ENCODE results near the gene DPM2. TPM values are rescaled to one million over a fixed set of nuclear protein-coding genes. Genes with fewer than 3 reads are reported as not detected.

DPM2 gene
- total and polyA plus RNA-seq, 12 donors = 7.2 to 31.1 (median 12.7) TPM

- WGBS, 2 donors = 58 to 59% methylated on average over 20 of the region's 20 CpGs
These were observed 33.9 kb upstream of the DPM2 start for GRCh38 chr9:127971357-127972235.

DNA sequence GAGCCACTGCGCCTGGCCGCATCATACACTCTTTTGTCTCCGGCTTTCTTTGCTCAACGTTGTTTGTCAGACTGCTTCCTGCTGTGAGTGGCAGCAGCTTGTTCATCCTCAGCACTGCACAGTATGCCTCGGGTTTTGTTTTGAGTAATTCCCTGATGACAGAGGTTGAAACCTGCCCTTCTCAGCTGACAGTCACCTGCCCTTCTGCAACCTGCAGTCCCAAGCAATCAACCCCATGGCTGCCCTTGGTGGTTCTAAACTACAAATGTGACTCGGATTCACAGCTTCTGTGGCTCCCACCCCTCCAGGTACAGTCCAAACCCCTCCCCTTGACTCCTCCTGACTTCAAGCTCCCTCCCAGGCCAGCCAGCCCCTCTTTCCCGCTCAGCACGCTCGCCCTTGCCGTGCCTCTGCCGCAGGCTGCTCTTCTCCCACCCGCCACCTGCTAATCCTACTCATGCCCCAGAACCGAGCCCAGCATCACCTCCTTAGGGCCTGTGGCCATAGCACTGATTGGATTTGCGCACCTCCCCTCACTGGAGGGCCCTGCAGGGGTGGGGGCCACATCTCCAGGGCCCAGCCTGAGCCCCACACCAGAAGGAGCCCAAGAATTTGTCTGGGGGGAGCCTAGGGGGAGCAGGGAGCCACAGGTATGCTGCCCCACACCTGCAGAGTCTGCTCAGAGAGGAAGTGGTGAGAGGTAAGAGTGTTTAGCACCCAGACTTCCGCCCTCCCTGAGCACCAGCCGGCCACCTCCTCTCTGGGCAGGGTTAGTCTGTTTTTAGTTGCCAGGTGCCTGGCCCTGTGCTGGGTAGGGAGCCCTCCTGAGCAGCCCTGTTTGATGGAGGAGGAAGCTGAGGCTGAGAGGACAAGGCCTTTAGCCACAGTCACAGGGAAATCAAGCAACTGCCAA lies 33.0 kb upstream of the DPM2 start:
- Histone ChIP-seq H3K27me3 (no peaks in the 10 kb centered on the region), H3K27ac (peak overlapping the region in 6 of 10 donors; percentile 75 to 93 (median 80)), H3K4me3 (peak overlapping the region in 1 of 10 donors; percentile 20), H3K36me3 (no peaks in the 10 kb centered on the region), H3K4me1 (peaks cover 68 to 100% (median 97%) of the 10 kb centered on the region in 9 donors), H3K9me3 (no peaks in the 10 kb centered on the region)
- 71 to 77% methylated on average over 16 of the region's 16 CpGs for WGBS, 2 donors
- no peak for DNase-seq
- no peak for ATAC-seq
- TF ChIP-seq, protein P1, sequence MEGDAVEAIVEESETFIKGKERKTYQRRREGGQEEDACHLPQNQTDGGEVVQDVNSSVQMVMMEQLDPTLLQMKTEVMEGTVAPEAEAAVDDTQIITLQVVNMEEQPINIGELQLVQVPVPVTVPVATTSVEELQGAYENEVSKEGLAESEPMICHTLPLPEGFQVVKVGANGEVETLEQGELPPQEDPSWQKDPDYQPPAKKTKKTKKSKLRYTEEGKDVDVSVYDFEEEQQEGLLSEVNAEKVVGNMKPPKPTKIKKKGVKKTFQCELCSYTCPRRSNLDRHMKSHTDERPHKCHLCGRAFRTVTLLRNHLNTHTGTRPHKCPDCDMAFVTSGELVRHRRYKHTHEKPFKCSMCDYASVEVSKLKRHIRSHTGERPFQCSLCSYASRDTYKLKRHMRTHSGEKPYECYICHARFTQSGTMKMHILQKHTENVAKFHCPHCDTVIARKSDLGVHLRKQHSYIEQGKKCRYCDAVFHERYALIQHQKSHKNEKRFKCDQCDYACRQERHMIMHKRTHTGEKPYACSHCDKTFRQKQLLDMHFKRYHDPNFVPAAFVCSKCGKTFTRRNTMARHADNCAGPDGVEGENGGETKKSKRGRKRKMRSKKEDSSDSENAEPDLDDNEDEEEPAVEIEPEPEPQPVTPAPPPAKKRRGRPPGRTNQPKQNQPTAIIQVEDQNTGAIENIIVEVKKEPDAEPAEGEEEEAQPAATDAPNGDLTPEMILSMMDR (IDR thresholded peaks at IDR 0.05) = no peak
- intact Hi-C loops (cut with DNase I) = no loop called here

More at GRCh38 chr9:127971357-127972235, 33.9 kb upstream of the DPM2 start:
- peak overlapping the region in 1 of 10 donors; percentile 12 for H3K4me3 ChIP-seq
- TF ChIP-seq, protein P1 (IDR thresholded peaks at IDR 0.05) = no peak
- H3K9me3 ChIP-seq = no peaks in the 10 kb centered on the region
- H3K27ac ChIP-seq = peak overlapping the region in 9 of 10 donors; percentile 25 to 93 (median 76)
- DNase-seq (peak in 1 of 2 donors; percentile 5), ATAC-seq (no peak)
- peaks cover 65 to 100% (median 96%) of the 10 kb centered on the region in 9 donors for H3K4me1 ChIP-seq
- no peaks in the 10 kb centered on the region for H3K27me3 ChIP-seq
- H3K36me3 ChIP-seq = no peaks in the 10 kb centered on the region
- intact Hi-C loops (cut with DNase I) = no loop called here

GRCh38 chr9:127968700-127969383 lies 31.2 kb upstream of the DPM2 start:
- H3K4me1 ChIP-seq = peaks cover 67 to 100% (median 97%) of the 10 kb centered on the region in 9 donors
- WGBS, 2 donors = 44 to 48% methylated on average over 10 of the region's 10 CpGs
- H3K27ac ChIP-seq = peak overlapping the region; percentile 9 to 93 (median 70)
- H3K36me3 ChIP-seq = no peaks in the 10 kb centered on the region
- H3K4me3 ChIP-seq = no peak overlapping the region
- intact Hi-C loops (cut with DNase I) = loop anchor here in 1 of 10 donors (10.0 kb wide), 1 partner anchor 1276 kb away; no protein-coding TSS in a partner anchor
- DNase-seq = peak; percentile 76 to 80
- H3K9me3 ChIP-seq = no peaks in the 10 kb centered on the region
- TF ChIP-seq, protein P1 (IDR thresholded peaks at IDR 0.05) = no peak
- peak in 5 of 8 donors; percentile 18 to 46 (median 36) for ATAC-seq
- H3K27me3 ChIP-seq = no peaks in the 10 kb centered on the region

All from heart right ventricle (tissue), 16 donors.